IMR-90 (cell line): ENCODE data around the gene ITM2C. TPM values are rescaled to one million over a fixed set of nuclear protein-coding genes. Genes with fewer than 3 reads are reported as not detected.

ENCODE experiments used
- ATAC-seq: fragments of 200-7000 bp; cut with Tn5 transposase; 2 replicates; pipeline ENCODE4 v1.9.1; 2020; ENCODE audit warnings: low read depth, mild to moderate bottlenecking, moderate library complexity
- BruUV-seq: library from RNA; stranded (reverse); fragments of 400-500 nt; replicated peaks from 2 replicates; lab custom pipeline; 2021; lab: Mats Ljungman, UMichigan
- CTCF ChIA-PET: fragments of 300-600 bp; formaldehyde crosslinking; extraction: SDS; loops from one replicate; lab custom pipeline; 2021; ENCODE audit warnings: antibody characterized with exemption; lab: Yijun Ruan, JAX
- POLR2A ChIA-PET: fragments of 300-600 bp; sonication (Branson Sonifier 250); formaldehyde crosslinking; loops from one replicate; lab custom pipeline; 2022; ENCODE audit warnings: antibody characterized with exemption; ENCODE audit not compliant: unreplicated experiment; lab: Charles Lee
- DNase-seq: peaks from one replicate; pipeline ENCODE4 v3.0.0; 2013
- H2AFZ ChIP-seq: replicated peaks from 2 replicates; pipeline ENCODE3; 2013; ENCODE audit warnings: low read length, mild to moderate bottlenecking; ENCODE audit not compliant: poor library complexity
- H2AK5ac ChIP-seq: 2 replicates; pipeline ENCODE4 v1.6.1; 2013; ENCODE audit warnings: low read depth, low read length, inconsistent platforms
- H2AK9ac ChIP-seq: replicated peaks from 2 replicates; pipeline ENCODE3; 2013; ENCODE audit warnings: mild to moderate bottlenecking, low read depth, low read length, moderate library complexity; ENCODE audit not compliant: poor library complexity
- H2BK120ac ChIP-seq: 2 replicates; pipeline ENCODE4 v1.6.1; 2013; ENCODE audit warnings: low read depth, low read length, inconsistent platforms
- H2BK15ac ChIP-seq: 3 replicates; pipeline ENCODE4 v1.6.1; 2013; ENCODE audit warnings: low read depth, low read length, inconsistent platforms
- H2BK20ac ChIP-seq: 2 replicates; pipeline ENCODE4 v1.6.1; 2013; ENCODE audit warnings: low read depth, mild to moderate bottlenecking, inconsistent platforms, low read length, moderate library complexity
- H2BK5ac ChIP-seq: 2 replicates; pipeline ENCODE4 v1.6.1; 2013; ENCODE audit warnings: mild to moderate bottlenecking, low read depth, low read length, inconsistent platforms; ENCODE audit not compliant: poor library complexity, severe bottlenecking
- H3K14ac ChIP-seq: replicated peaks from 2 replicates; pipeline ENCODE4 v1.6.1; 2013; ENCODE audit warnings: low read depth, low read length, inconsistent platforms
- H3K18ac ChIP-seq: 2 replicates; pipeline ENCODE4 v1.6.1; 2013; ENCODE audit warnings: low read depth, low read length, control low read depth
- H3K23ac ChIP-seq: 2 replicates; pipeline ENCODE4 v1.6.1; 2013; ENCODE audit warnings: low read depth, low read length, inconsistent platforms
- H3K27ac ChIP-seq: 2 replicates; pipeline ENCODE4 v1.5.1; 2013; ENCODE audit warnings: mild to moderate bottlenecking, control low read depth, low read length; ENCODE audit not compliant: insufficient read depth
- H3K27me3 ChIP-seq: 2 replicates; pipeline ENCODE4 v1.6.1; 2013; ENCODE audit warnings: low read length; ENCODE audit not compliant: control insufficient read depth, insufficient read depth
- H3K36me3 ChIP-seq: 2 replicates; pipeline ENCODE4 v1.6.1; 2013; ENCODE audit warnings: low read length, mixed read lengths; ENCODE audit not compliant: control insufficient read depth, insufficient read depth
- H3K4ac ChIP-seq: 2 replicates; pipeline ENCODE4 v1.6.1; 2013; ENCODE audit warnings: low read depth, low read length, inconsistent platforms
- H3K4me1 ChIP-seq: 2 replicates; pipeline ENCODE4 v1.6.1; 2013; ENCODE audit warnings: low read length, mixed read lengths; ENCODE audit not compliant: control insufficient read depth, insufficient read depth
- H3K4me2 ChIP-seq: 2 replicates; pipeline ENCODE4 v1.6.1; 2013; ENCODE audit warnings: low read depth, mild to moderate bottlenecking, control low read depth, low read length, moderate library complexity
- H3K4me3 ChIP-seq: 2 replicates; pipeline ENCODE4 v1.5.1; 2013; ENCODE audit warnings: low read depth, mild to moderate bottlenecking, control low read depth, low read length, moderate library complexity; ENCODE audit not compliant: insufficient read depth
- H3K56ac ChIP-seq: 2 replicates; pipeline ENCODE4 v1.6.1; 2013; ENCODE audit warnings: low read length, inconsistent platforms; ENCODE audit not compliant: insufficient read depth; ENCODE audit errors: extremely low read depth
- H3K79me1 ChIP-seq, 2 experiments: 2 replicates each; pipeline ENCODE4 v1.6.1; 2013; ENCODE audit warnings: low read length in 2 of 2, inconsistent platforms in 1 of 2, low read depth in 1 of 2
- H3K9ac ChIP-seq: 2 replicates; pipeline ENCODE4 v1.6.1; 2013; ENCODE audit warnings: low read depth, low read length, control low read depth
- H3K9me1 ChIP-seq: 2 replicates; pipeline ENCODE4 v1.6.1; 2013; ENCODE audit warnings: low read length, inconsistent platforms; ENCODE audit not compliant: insufficient read depth
- H3K9me3 ChIP-seq: 2 replicates; pipeline ENCODE4 v1.6.1; 2013; ENCODE audit warnings: low read length; ENCODE audit not compliant: control insufficient read depth, insufficient read depth
- H4K20me1 ChIP-seq: 2 replicates; pipeline ENCODE4 v1.6.1; 2013; ENCODE audit warnings: low read length, inconsistent platforms; ENCODE audit not compliant: insufficient read depth
- H4K5ac ChIP-seq: 2 replicates; pipeline ENCODE4 v1.6.1; 2013; ENCODE audit warnings: mild to moderate bottlenecking, low read depth, low read length, control low read depth
- H4K8ac ChIP-seq, 2 experiments: 2 replicates each; pipeline ENCODE4 v1.6.1; 2013; ENCODE audit warnings: low read depth in 2 of 2, low read length in 2 of 2, control low read depth in 1 of 2, inconsistent platforms in 1 of 2
- H4K91ac ChIP-seq: 2 replicates; pipeline ENCODE4 v1.6.1; 2013; ENCODE audit warnings: low read depth, low read length, inconsistent platforms; ENCODE audit not compliant: insufficient read depth
- CHD1 ChIP-seq: IDR thresholded peaks from 2 replicates; pipeline ENCODE4 v1.6.1; 2012; ENCODE audit warnings: low read depth, low read length, improper control_type of control experiment
- MAFK ChIP-seq: IDR thresholded peaks from 2 replicates; pipeline ENCODE4 v1.6.1; 2012; ENCODE audit warnings: low read depth, low read length, improper control_type of control experiment
- MXI1 ChIP-seq: IDR thresholded peaks from 2 replicates; pipeline ENCODE4 v1.6.1; 2012; ENCODE audit warnings: low read depth, mild to moderate bottlenecking, low read length, moderate library complexity, borderline replicate concordance
- POLR2A ChIP-seq: IDR thresholded peaks from 2 replicates; pipeline ENCODE4 v1.6.1; 2012; ENCODE audit warnings: mild to moderate bottlenecking, low read depth, low read length
- RAD21 ChIP-seq: IDR thresholded peaks from 2 replicates; pipeline ENCODE4 v1.6.1; 2012; ENCODE audit warnings: low read length, improper control_type of control experiment
- SMC3 ChIP-seq: fragments of 150-350 bp; IDR thresholded peaks from 2 replicates; pipeline ENCODE4 v1.6.1; 2016; ENCODE audit warnings: low read depth, mild to moderate bottlenecking, antibody characterized with exemption, low read length, moderate library complexity
- WGBS, 2 experiments: methylation state at CpG; one replicate each; pipeline versions ENCODE4 v1.1.5 to v1.1.7; 2013; ENCODE audit warnings: missing lambda C conversion rate in 2 of 2; ENCODE audit not compliant: insufficient read length in 1 of 2; ENCODE audit errors: extremely low coverage in 2 of 2; 5-methylcytosine and 5-hydroxymethylcytosine counted together
- dilution Hi-C: fragments of 300-500 bp; cut with HindIII; formaldehyde crosslinking; loops from one replicate; pipeline ENCODE4 v1.14.3; 2018; ENCODE audit warnings: low sequenced_read_pairs; ENCODE audit not compliant: unreplicated experiment
- in situ Hi-C: fragments of 300-500 bp; cut with MboI; formaldehyde crosslinking; loops from 3 replicates; pipeline ENCODE4 v1.14.3; 2019; ENCODE audit warnings: low sequenced_read_pairs, inconsistent platforms, mixed read lengths
- intact Hi-C: fragments of 100-400 bp; cut with micrococcal nuclease; formaldehyde crosslinking; loops from 2 replicates; pipeline ENCODE4 v1.10.0; 2022
- polyA plus RNA-seq, 3 experiments: library from polyadenylated mRNA; depleted of rRNA; stranded (reverse); fragments of >200 nt; gene quantifications; 2 replicates each; pipeline ENCODE4 v1.2.3, GENCODE V29; 2012; ENCODE audit warnings: low replicate concordance in 1 of 3
- total RNA-seq: library from RNA; depleted of rRNA; stranded (reverse); fragments of >200 nt; gene quantifications from 2 replicates; pipeline ENCODE4 v1.2.3, GENCODE V29; 2012
- TF ChIP-seq, protein P1 (sequence below): fragments of 150-350 bp; IDR thresholded peaks from 2 replicates; pipeline ENCODE4 v1.6.1; 2016; ENCODE audit warnings: low read depth, mild to moderate bottlenecking, low read length, moderate library complexity, borderline replicate concordance
- TF ChIP-seq, protein P2 (sequence below): conservative IDR thresholded peaks from 2 replicates; pipeline ENCODE4 v1.5.1; 2012; ENCODE audit warnings: mild to moderate bottlenecking, low read depth, low read length, improper control_type of control experiment

ITM2C gene
- total and polyA plus RNA-seq, 2 of the 4 experiments (the other 2 are of a cell fraction): 46.8 to 274 TPM

- H2AFZ ChIP-seq: no peak overlapping the region
- no peak overlapping the region for H3K4me2 ChIP-seq
- intact Hi-C loops (no loop called here), in situ Hi-C loops (no loop called here), dilution Hi-C loops (no loop called here)
- no peaks in the 10 kb centered on the region for H3K9me3 ChIP-seq
- no peak overlapping the region for H2BK20ac ChIP-seq
- H3K4ac ChIP-seq: no peak overlapping the region
- no peaks in the 10 kb centered on the region for H3K4me1 ChIP-seq
- H2BK15ac ChIP-seq: no peak overlapping the region
- no peak overlapping the region for H2BK5ac ChIP-seq
- no peak overlapping the region for H2BK120ac ChIP-seq
- no CpG with 5 or more reads among the region's 2 CpGs for WGBS, 2 experiments
- no peak overlapping the region for H2AK5ac ChIP-seq
- no peak overlapping the region for H3K56ac ChIP-seq
- no peak for DNase-seq
- no peaks in the 10 kb centered on the region for H3K9me1 ChIP-seq
- no peak overlapping the region for H3K27ac ChIP-seq
- no peak overlapping the region for H3K9ac ChIP-seq
- no peak overlapping the region for H4K91ac ChIP-seq
- no peaks in the 10 kb centered on the region for H3K36me3 ChIP-seq
- H3K18ac ChIP-seq: no peak overlapping the region
- ChIA-PET CTCF (no interaction called here), POLR2A (no interaction called here)
- H3K4me3 ChIP-seq: no peak overlapping the region
- no peaks in the 10 kb centered on the region for H4K20me1 ChIP-seq
- H3K27me3 ChIP-seq: peaks cover 38% of the 10 kb centered on the region
- H4K5ac ChIP-seq: no peak overlapping the region
- no peak for ATAC-seq
- no peak overlapping the region for H3K23ac ChIP-seq
- TF ChIP-seq MXI1: no peak
- TF ChIP-seq SMC3: no peak
- no peak for TF ChIP-seq RAD21
- no peak for TF ChIP-seq MAFK
- TF ChIP-seq, protein P1, sequence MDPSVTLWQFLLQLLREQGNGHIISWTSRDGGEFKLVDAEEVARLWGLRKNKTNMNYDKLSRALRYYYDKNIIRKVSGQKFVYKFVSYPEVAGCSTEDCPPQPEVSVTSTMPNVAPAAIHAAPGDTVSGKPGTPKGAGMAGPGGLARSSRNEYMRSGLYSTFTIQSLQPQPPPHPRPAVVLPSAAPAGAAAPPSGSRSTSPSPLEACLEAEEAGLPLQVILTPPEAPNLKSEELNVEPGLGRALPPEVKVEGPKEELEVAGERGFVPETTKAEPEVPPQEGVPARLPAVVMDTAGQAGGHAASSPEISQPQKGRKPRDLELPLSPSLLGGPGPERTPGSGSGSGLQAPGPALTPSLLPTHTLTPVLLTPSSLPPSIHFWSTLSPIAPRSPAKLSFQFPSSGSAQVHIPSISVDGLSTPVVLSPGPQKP: no peak
- TF ChIP-seq POLR2A: no peak
- TF ChIP-seq CHD1: no peak
- TF ChIP-seq, protein P2, sequence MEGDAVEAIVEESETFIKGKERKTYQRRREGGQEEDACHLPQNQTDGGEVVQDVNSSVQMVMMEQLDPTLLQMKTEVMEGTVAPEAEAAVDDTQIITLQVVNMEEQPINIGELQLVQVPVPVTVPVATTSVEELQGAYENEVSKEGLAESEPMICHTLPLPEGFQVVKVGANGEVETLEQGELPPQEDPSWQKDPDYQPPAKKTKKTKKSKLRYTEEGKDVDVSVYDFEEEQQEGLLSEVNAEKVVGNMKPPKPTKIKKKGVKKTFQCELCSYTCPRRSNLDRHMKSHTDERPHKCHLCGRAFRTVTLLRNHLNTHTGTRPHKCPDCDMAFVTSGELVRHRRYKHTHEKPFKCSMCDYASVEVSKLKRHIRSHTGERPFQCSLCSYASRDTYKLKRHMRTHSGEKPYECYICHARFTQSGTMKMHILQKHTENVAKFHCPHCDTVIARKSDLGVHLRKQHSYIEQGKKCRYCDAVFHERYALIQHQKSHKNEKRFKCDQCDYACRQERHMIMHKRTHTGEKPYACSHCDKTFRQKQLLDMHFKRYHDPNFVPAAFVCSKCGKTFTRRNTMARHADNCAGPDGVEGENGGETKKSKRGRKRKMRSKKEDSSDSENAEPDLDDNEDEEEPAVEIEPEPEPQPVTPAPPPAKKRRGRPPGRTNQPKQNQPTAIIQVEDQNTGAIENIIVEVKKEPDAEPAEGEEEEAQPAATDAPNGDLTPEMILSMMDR: no peak
- BruUV-seq: no TSS peak
- H4K8ac ChIP-seq: no peak overlapping the region
- no peaks in the 10 kb centered on the region for H3K79me1 ChIP-seq
- H2AK9ac ChIP-seq: no peak overlapping the region
- no peak overlapping the region for H3K14ac ChIP-seq
These were observed 54.9 kb downstream of the ITM2C start for GRCh38 chr2:230919681-230920080.
